Testis (tissue), 3 donors: ENCODE results near the gene FSTL4. TPM values are rescaled to one million over a fixed set of nuclear protein-coding genes. Genes with fewer than 3 reads are reported as not detected.

Experiments
- DNase-seq: peaks from one replicate; pipeline ENCODE4 v3.0.0-alpha.2; 2019
- H3K27ac ChIP-seq, 2 donors: fragments of 200-600 bp; sonication (generic); one replicate each; pipeline ENCODE4 v1.5.1; 2019
- H3K27me3 ChIP-seq: fragments of 200-600 bp; sonication (generic); one replicate; pipeline ENCODE4 v1.5.1; 2019
- H3K36me3 ChIP-seq: fragments of 200-600 bp; sonication (generic); one replicate; pipeline ENCODE4 v1.5.1; 2017; ENCODE audit warnings: low read depth; ENCODE audit errors: missing control alignments
- H3K4me1 ChIP-seq: fragments of 200-600 bp; sonication (generic); one replicate; pipeline ENCODE4 v1.5.1; 2019
- H3K4me3 ChIP-seq, 2 donors: fragments of 200-600 bp; sonication (generic); one replicate each; pipeline ENCODE4 v1.5.1; 2017 to 2019
- H3K9me3 ChIP-seq: fragments of 200-600 bp; sonication (generic); one replicate; pipeline ENCODE4 v1.5.1; 2017
- POLR2A ChIP-seq: fragments of 450-650 bp; IDR thresholded peaks from one replicate; pipeline ENCODE4 v1.6.1; 2017; ENCODE audit warnings: antibody characterized with exemption, mild to moderate bottlenecking, moderate library complexity
- WGBS, 2 donors: methylation state at CpG; one replicate each; pipeline ENCODE4 v1.1.5; 2018; 5-methylcytosine and 5-hydroxymethylcytosine counted together
- intact Hi-C: fragments of 100-400 bp; cut with DNase I; formaldehyde crosslinking; loops from one replicate; pipeline ENCODE4 v1.15.1; 2023; ENCODE audit warnings: low total_unique reads
- polyA plus RNA-seq: library from polyadenylated mRNA; stranded (reverse); fragments of 350-450 nt; fragmentation: Illumina TruSeq; extraction: RNeasy Lipid Tissue Mini Kit (QIAGEN cat#74804); gene quantifications from one replicate; pipeline ENCODE4 v1.2.3, GENCODE V29; 2014; ENCODE audit warnings: low read depth, low replicate concordance; ENCODE audit not compliant: insufficient read depth
- total RNA-seq, 2 donors: library from RNA; depleted of rRNA; stranded (reverse); fragments of >200 nt; gene quantifications; one replicate each; pipeline ENCODE4 v1.2.3, GENCODE V29; 2016
- TF ChIP-seq, protein P1 (sequence below), 3 experiments: fragments of 450-650 bp in 2 of 3; fragments of 200-600 bp in 1 of 3; sonication (generic) in 1 of 3; IDR thresholded peaks; one replicate each; pipeline ENCODE4 v1.5.1; 2016 to 2019; ENCODE audit warnings: antibody characterized with exemption in 3 of 3, mild to moderate bottlenecking in 2 of 3, moderate library complexity in 1 of 3

FSTL4 gene
- total and polyA plus RNA-seq, 3 donors from 2014 or later: 7.1 to 8.6 (median 7.4) TPM

DNA sequence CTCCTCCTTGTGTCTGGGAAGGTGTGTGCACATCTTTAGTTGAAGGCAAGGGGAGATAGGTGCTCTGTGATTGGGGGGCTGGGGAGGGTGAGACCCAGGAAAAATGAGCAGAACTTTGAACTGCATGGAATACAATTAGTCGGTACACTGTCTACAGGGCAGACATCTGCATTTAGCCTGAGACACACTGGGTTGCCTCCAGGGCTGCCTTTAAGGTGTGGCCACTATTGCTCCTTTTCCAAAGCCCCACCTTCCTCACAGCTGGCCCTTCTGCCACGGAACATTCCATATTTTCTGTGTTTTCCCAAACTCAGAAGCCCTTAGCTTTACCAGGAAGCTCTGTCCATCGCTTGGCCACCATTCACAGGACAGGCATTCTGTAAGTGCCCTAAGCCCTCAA is 312.6 kb downstream of the FSTL4 start:
- H3K27me3 ChIP-seq: no peaks in the 10 kb centered on the region
- no peak overlapping the region for H3K4me3 ChIP-seq
- intact Hi-C loops: no loop called here
- H3K9me3 ChIP-seq: no peaks in the 10 kb centered on the region
- DNase-seq: no peak
- no peak overlapping the region for H3K27ac ChIP-seq
- no peaks in the 10 kb centered on the region for H3K4me1 ChIP-seq
- 78 to 89% methylated on average over 3 of the region's 3 CpGs for WGBS, 2 donors
- no peaks in the 10 kb centered on the region for H3K36me3 ChIP-seq
- no peak for TF ChIP-seq POLR2A
- TF ChIP-seq, protein P1, sequence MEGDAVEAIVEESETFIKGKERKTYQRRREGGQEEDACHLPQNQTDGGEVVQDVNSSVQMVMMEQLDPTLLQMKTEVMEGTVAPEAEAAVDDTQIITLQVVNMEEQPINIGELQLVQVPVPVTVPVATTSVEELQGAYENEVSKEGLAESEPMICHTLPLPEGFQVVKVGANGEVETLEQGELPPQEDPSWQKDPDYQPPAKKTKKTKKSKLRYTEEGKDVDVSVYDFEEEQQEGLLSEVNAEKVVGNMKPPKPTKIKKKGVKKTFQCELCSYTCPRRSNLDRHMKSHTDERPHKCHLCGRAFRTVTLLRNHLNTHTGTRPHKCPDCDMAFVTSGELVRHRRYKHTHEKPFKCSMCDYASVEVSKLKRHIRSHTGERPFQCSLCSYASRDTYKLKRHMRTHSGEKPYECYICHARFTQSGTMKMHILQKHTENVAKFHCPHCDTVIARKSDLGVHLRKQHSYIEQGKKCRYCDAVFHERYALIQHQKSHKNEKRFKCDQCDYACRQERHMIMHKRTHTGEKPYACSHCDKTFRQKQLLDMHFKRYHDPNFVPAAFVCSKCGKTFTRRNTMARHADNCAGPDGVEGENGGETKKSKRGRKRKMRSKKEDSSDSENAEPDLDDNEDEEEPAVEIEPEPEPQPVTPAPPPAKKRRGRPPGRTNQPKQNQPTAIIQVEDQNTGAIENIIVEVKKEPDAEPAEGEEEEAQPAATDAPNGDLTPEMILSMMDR (IDR thresholded peaks at IDR 0.05): no peak

DNA sequence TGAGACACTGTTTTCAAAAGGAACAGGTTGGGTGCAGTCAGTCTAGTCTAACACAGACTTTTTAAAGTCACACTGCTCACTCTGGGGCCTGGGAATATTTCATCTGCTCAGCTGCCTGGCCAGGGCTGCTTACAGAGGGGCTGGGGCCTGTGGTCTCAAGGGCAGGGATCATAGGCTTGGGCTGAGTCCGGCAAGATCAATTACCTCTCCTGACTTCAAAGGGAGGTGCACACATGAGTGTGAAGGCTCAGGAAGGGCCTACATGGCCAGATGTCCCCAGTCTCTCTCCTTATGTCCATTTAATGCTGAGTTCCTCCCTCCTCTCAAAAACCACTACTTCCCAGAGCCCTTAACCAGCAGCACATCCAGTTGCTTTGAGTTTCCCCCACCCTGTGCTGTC is 313.3 kb downstream of the FSTL4 start:
- Histone ChIP-seq H3K4me3 (no peak overlapping the region), H3K27ac (no peak overlapping the region), H3K27me3 (no peaks in the 10 kb centered on the region), H3K9me3 (no peaks in the 10 kb centered on the region), H3K36me3 (no peaks in the 10 kb centered on the region), H3K4me1 (no peaks in the 10 kb centered on the region)
- no peak for TF ChIP-seq POLR2A
- TF ChIP-seq, protein P1 (IDR thresholded peaks at IDR 0.05): no peak
- intact Hi-C loops: no loop called here
- 24 to 75% methylated on average over 1 of the region's 1 CpG for WGBS, 2 donors
- DNase-seq: no peak

DNA sequence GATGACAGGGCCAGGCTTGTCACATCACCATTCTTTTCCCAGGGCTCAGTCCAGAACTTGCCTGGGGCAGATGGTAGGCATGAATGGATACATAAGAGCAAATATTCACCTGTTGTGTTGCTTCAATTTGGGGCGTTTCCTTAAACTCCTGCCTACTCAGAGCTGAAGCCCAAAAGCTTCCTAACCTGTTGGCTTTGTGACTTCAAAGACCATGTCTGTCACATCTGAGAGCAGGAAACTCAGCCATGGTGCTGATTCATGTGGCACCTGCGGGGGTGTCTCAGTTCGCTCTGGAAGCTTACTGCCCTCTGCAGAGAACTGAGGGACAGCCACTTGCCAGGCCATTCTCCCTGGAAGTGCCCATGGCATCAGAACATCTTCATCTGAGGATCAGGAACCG is 313.9 kb downstream of the FSTL4 start:
- no peaks in the 10 kb centered on the region for H3K4me1 ChIP-seq
- no peaks in the 10 kb centered on the region for H3K36me3 ChIP-seq
- no peaks in the 10 kb centered on the region for H3K27me3 ChIP-seq
- TF ChIP-seq POLR2A: no peak
- TF ChIP-seq, protein P1 (IDR thresholded peaks at IDR 0.05): no peak
- 85 to 95% methylated on average over 4 of the region's 4 CpGs for WGBS, 2 donors
- intact Hi-C loops: no loop called here
- H3K27ac ChIP-seq: no peak overlapping the region
- no peaks in the 10 kb centered on the region for H3K9me3 ChIP-seq
- H3K4me3 ChIP-seq: no peak overlapping the region
- no peak for DNase-seq

DNA sequence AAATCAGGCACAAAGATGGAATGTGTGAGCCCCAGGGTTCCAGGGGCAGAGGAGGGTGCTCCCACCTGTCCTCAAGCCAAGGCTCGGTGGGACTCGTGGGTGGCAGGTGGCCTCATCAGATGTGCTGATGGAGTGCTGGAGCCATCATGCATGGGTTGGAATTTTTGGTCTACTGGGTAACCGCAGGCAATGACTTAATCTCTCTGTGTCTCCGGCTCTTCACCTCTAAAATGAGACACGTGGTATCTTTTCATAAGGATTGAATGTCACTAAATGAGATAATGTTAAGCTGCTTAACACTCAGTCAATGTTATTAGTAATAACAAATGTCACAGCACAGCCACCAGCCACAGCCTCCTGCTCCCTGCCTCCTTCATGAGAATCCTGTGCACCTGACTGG is 315.0 kb downstream of the FSTL4 start:
- intact Hi-C loops: no loop called here
- Histone ChIP-seq H3K9me3 (no peaks in the 10 kb centered on the region), H3K4me3 (no peak overlapping the region), H3K27ac (no peak overlapping the region), H3K27me3 (no peaks in the 10 kb centered on the region), H3K36me3 (no peaks in the 10 kb centered on the region), H3K4me1 (no peaks in the 10 kb centered on the region)
- TF ChIP-seq, protein P1 (IDR thresholded peaks at IDR 0.05): no peak
- WGBS, 2 donors: 93 to 98% methylated on average over 5 of the region's 5 CpGs
- no peak for DNase-seq

DNA sequence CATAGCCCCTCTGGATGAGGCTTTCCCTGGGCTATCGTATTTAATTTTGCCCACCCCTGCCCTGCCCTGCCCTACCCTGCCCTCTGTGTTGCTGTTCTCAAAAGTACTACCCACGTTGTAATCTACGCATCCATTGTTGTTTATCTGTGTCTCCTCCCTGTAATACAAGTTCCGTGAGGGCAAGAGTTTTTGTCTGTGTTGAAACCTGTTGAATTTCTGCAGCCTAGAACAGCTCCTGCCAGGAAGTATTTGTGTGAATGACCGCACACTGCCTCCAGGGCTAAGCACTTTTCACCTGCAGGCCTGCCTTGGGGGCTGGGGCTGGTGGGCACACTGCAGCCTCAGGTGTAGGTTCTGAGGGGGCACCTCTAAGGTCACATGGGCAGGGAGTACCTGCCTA is 315.7 kb downstream of the FSTL4 start:
- H3K4me1 ChIP-seq: no peaks in the 10 kb centered on the region
- H3K9me3 ChIP-seq: no peaks in the 10 kb centered on the region
- TF ChIP-seq POLR2A: no peak
- TF ChIP-seq, protein P1 (IDR thresholded peaks at IDR 0.05): no peak
- H3K27ac ChIP-seq: no peak overlapping the region
- no peaks in the 10 kb centered on the region for H3K36me3 ChIP-seq
- H3K4me3 ChIP-seq: no peak overlapping the region
- no peaks in the 10 kb centered on the region for H3K27me3 ChIP-seq
- DNase-seq: no peak
- intact Hi-C loops: no loop called here
- 75 to 90% methylated on average over 5 of the region's 5 CpGs for WGBS, 2 donors
